Stimulated activated CD4-positive, alpha-beta T cell treated with anti-CD3 and anti-CD28 coated beads, Interleukin-4, amount 100 ng/mL, for 1 hour (primary cell): ENCODE results near the gene TBC1D10A.
A peak's percentile ranks its signal among the peaks of the same experiment; 100 is the strongest.

Source experiments
- DNase-seq: peaks from one replicate; pipeline ENCODE4 v3.0.0-alpha.2; 2020

Gene TBC1D10A

DNA sequence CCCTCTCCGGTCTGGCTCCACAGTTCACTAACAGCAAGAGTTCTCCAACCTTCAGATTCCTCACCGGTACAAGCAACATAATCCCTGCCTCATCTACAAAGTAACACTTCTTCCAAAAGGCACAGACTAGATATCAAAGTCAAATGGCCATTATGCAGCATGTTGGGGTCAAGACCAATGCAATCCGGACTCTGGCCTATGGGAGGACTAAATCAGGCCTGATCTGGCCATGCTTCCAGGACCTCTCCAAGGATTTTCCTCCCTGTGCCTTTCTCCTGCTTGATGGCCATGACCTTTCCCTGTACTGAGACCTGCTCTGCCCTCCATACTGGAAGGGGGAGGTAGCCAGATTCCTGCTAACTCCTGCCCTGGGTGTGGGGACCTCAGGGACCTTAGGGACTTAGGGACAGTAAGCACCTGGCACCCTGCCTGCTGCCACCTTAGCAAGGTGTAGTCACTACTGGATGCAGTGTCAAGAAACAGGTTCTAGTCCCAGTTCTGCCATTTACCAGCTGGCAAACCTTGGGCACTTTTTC, 6.7 kb downstream of the TBC1D10A start:
- no peak for DNase-seq

DNA sequence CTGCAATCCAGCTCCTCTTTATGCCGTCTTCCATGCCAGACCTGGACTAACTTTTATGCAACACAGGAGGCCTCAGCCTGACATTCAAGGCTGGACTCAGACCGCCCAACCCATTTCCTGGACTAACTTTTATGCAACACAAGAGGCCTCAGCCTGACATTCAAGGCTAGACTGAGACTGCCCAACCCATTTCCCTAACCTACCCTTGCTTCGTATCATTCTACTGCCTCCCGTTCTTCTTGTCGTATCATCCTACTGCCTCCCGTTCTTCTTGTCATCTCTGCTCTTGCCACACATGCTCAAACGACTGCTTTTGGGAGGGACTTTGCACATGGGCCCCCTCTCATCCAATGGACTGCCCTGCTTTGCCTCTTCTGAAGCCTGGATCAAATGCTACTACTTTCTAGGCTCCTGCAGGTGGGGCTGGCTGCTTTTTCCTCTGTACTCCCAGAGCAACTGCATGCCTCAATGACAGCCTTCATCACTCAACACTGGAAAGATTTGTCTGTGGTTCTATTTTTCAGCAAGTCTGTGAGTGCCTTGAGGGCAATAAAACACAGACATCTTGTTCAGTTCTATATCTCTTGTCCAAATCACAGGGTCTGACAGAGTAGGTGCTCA, 7.8 kb downstream of the TBC1D10A start:
- no peak for DNase-seq

DNA sequence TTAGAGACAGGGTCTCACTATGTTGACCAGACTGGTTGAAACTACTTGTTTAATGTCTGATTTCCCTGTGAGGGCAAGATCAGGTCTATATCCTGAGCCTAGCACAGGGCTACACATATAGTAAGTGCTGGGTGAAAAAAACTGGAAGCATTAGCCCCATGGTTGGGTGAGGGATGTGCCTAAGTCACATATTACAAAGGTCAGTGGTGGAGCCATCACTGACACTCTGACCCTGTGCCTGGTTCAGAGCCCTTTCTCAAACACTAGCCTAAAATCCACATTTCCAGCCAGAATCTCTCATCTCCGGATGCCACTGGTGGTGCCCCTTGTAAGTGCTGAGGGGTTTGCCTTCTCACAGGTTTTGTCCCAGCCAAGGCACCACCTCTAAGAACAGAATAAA, 9.0 kb downstream of the TBC1D10A start:
- no peak for DNase-seq

DNA sequence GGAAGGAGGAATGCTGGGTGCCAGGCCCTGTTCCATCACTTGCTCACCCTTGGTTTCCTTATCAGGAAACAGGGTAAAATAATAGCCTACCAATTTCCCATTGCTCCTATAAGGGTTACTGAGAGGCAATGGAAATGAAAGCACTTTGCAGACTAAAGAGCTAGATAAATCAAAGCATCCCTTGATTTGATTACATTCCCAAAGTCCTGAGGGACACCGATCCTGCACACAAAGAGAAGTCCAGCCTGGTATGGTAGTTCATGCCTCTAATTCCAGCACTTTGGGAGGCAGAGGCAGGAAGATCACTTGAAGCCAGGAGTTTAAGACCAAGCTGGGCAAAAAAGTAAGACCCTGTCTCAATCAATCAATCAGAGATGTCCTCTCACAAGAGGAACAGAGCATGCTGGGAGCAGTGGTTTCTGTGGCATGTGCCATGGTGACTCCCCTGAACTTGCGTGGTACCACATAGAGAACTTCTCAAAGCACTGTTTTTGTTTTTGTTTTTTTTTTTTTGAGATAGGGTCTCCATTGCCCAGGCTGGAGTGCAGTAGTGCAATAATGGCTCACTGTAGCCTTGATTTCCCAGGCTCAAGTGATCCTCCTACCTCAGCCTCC, 10.7 kb downstream of the TBC1D10A start:
- no peak for DNase-seq

DNA sequence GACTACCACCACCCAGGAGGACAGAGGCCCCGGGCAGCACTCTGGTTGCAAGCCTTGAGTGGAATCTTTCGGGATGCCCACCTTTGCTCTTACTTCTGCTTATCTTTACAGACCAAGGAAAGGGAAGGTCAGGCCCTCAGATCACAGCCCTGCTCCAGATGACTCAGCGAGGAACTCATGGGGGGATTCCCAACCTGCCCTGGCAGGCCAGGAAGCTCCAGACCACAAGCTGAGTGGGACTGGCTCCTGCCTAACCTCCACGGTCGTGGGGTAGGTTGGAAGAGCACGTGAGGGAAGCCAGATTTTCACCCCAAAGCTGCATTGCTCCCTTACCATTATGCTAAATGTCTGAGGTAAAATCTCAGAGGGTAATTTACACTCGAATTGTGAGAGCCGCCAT, 11.8 kb downstream of the TBC1D10A start:
- DNase-seq, result peak; percentile 47

DNA sequence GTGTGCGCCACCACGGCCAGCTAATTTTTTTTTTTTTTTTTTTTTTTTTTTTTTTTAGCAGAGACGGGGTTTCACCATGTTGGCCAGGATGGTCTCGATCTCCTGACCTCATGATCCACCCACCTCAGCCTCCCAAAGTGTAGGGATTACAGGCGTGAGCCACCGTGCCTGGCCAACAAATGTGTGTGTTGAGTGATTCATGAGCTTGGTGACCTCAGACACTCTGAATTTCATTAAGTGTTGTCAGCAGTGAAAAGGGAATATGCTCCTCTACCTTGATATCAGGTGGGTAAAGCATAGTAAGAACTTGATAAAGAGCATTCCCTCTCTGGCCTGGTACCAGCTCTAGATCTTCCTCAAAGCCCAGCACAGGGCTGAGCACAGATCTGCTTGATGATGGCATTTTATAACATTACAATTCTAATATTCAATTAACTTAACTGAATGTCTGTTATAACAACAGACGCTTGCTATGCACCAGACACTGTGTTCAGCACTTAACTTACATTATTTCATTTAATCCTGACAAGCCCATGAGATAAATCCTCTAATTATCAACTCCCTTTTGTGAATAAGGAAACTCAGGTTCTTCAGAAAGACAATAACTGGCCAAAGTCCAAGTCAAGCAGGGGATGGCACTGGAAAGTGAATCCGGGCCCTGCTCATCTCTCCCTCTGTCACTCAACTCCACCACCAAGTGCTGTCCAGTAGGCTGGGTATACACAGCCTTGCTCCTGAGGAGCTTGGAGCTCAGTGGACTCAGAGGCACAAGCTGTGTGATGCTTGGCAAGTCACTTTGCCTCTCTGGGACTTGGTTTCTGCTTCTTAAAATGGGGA, 13.0 kb downstream of the TBC1D10A start:
- DNase-seq, result no peak

DNA sequence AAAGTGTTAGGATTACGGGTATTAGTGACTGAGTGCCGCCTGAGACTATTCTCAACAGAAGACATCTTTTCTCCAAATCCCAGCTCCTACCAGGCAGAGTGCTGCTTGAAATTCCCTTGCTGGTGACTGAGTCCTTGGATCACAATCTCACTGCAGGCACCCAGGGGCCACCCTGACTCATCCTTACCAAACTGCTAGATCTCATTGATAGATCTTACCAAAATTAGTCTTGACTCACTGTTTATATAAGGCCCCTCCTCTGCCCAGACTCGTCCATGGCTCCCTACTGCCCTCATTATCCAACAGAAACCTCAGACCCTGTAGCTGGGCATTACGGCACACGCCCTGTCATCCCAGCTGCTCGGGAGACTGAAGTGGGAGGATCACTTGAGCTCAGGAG, 14.7 kb downstream of the TBC1D10A start:
- DNase-seq, result no peak

DNA sequence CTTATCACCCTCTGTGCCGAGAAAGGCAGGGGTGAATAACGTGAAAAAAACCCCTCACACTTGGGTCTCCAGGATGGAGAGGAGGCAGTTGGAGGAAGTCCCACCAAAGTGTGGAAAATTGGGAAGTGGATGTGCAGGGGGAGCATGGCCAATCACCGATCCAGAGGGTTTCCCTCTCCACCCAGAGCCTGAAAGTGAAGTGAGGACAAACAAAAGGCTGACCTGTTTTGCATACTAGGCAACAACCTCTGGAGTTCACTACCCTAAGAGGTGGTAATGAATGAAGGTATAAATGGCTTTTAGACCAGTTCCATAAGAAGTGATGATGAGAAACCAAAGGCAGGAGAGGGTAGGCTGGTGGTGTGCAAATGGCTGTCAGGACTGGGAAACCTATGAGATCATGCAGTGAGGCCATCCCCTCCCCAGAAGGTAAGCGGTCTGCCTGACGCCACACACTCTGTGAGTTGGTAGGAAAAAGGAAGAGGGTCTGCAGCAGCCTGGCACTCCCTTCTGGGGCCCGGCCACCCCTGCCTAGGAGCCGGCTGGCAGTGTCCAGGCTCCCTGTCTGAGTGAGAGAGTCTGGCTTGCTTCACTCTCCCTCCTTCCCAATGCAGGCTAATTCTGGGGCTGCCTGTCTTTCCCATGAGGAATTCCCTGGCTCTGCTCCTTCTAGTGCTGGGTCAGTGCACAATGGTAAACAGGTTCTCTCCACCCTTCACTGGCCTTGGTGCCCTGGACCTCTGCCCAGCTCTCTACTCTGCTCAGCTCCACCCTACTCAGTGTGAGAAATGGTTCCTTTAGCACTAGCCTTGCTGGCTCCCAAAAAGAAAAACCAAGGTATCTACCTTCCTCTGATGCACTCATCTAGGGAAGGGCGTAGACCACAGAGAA, 15.6 kb downstream of the TBC1D10A start:
- no peak for DNase-seq

DNA sequence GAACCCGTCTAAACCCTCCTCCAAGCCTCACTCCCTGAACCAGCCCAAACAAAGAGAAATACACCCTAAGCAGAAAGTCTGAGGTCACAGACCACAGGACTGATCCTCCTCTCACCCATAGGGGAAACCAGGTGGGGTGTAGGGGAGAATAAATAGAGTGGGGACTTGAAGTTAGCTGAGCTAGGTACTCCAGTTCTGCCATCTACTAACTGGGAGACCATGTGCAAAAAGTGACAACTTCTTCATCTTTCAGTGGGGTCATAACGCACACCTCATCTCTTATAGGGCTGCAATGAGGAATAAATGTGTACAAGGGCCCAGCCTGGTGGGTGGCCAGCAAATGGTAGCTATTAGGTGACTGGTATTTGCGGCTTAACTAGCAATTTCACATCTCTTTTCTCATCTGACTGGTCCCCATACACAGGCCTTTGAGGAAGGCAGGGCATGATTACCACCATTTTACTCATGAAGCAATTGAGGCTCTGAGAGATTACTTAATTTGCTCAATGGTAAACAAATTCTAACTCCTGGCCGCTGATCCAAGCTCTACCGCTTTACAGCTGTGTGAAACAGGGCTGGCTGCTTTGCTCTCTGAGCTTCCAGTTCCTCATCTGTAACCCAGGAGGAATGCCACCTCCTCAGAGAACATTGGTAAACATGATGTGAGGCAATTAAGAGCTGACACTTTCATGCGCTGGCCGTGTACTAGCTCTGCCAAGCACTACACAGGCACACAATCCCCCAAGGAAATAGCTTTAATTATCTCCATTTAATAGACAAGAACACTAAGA, 16.6 kb downstream of the TBC1D10A start:
- no peak for DNase-seq

DNA sequence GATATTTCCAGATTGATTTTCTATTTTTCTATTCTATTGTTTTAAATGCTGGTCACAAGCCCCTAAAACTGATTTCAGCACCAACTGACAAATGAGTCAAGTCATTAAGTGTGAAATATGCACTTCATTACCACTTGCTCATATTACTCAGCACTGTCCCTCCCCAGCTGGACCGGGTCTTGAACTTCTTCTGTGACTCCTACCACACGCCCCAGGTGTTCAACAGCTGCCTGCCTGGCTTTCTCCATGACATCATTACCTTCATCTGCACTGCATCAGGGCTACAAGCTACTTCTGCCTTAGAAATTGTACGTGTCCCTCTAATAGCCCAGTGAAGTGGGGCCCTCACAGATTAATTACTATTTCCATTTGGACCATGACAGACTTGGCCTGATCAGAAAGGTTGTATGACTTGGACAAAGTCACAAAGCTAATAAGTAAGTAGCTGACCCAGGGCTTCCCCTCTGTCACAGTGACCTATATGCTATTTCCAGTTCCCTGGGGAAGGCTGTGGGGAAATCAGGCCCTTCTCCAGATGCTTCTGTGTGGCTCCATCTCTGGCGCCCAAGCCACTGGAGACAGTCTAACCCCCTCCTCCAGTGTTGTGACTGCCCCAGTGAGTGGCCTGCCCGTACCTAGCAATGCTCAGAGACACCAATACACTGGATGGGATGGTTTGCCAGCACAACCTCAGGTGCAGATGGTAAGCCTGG, 18.1 kb downstream of the TBC1D10A start:
- DNase-seq, result peak; percentile 18

DNA sequence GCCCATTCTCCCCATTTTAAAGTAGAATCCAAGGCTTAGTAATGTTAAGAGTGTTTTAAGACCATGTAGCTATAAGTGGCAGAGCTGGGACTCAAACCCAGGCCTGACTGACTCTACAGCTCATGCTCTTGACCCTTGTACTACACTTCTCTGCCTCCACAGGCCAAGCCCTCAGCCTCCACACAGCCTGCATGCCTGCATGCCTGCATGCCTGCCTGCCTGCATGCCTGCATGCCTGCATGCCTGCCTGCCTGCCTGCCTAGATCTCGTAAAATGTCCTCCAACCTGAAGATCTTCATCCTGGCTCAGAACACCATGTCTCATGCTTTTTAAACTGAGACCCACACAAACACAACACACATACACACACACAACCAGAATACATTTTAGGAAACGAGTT, 18.6 kb downstream of the TBC1D10A start:
- DNase-seq, result no peak

DNA sequence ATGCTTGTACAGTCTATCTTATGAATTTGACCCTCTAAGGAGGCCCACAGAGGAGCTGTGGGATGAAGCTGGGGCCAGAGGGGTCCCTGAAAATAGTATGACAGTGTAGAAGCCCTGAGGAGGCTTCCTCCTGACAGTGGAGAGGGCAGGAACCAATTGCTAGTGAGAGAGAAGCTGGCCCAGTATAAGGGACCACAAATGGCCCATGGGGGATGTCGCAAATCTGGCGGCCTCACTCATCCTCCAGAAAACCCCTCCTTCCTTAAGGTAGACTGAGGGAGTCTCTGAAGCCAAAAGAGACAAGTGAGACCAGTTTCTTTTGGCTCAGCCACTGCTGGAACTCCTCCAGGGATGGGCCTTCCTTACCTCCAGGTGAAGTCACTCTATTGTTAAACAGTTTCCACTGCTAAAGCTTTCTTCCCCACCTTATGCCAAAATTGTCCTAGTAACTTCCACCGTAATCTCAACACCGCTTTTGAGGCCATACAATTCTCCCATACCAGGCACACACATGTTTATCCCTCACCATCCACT, 19.6 kb downstream of the TBC1D10A start:
- no peak for DNase-seq

DNA sequence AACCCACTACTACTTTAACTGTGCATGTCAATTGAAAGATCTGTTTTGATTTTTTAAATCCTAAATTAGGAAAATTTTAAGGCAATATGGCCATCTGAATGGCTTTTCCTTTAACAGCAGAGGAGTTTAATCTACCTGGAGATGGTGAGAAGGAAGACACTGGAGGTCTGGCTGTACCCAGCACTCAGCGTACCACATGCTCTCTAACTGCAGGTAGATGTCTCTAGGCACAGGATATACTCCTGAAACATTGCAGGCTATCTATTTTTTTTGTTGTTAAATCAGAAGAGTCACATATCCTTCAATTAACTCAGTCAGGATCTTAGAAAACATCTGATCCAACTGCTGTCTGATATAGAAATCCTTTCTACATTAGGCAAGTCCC, 20.1 kb downstream of the TBC1D10A start:
- no peak for DNase-seq

DNA sequence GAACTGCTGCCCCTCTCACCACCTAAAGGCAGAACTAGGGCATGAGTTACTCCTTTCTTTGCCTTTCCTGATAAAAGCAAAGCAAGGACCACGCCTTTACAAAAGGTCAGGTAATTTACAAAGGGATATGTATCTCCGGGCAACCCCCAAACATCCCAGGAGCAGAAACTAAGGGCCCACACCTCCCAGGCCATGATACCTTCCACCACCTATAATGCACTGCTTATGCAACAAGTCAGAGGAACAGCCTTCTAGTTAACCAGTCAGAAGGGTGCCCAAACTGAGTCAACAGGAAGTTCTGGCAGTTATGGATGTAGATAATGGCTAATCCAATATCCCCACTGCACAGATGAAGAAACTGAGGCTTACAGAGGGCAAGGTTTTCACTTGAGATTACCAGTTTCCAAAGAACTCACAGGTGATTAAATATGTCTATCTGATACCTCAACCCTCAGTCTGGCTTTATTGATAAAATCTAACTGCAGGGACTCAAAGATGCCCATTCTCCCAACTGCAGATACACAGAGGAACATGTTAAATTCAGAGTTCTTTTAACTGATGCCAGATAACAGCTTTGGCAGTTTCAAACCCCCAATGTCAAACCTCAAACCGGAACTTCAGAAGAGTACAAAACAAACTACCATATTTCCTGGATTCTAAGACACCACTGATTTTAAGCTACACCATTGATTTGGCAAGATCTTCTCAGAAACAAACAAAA, 20.7 kb downstream of the TBC1D10A start:
- DNase-seq, result no peak

DNA sequence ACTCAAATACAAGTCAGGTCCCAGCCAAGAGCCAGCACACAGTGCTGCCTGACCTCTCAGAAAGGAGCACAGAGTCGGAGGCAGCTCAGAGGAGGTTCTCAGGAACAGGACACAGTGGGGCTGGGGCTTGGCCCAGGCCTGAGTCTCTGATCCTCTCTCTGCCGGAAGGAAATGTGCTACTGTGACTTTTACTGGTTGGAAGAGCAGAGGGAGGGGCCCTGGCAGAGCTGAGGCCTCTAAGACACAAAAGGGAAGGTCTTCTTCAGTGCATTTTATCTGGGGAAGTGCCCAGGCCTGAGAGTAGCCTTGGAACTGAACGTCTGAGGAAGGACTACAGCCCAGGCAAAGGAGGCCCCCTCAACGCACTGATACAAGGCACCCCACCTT, 21.2 kb downstream of the TBC1D10A start:
- peak; percentile 24 for DNase-seq

DNA sequence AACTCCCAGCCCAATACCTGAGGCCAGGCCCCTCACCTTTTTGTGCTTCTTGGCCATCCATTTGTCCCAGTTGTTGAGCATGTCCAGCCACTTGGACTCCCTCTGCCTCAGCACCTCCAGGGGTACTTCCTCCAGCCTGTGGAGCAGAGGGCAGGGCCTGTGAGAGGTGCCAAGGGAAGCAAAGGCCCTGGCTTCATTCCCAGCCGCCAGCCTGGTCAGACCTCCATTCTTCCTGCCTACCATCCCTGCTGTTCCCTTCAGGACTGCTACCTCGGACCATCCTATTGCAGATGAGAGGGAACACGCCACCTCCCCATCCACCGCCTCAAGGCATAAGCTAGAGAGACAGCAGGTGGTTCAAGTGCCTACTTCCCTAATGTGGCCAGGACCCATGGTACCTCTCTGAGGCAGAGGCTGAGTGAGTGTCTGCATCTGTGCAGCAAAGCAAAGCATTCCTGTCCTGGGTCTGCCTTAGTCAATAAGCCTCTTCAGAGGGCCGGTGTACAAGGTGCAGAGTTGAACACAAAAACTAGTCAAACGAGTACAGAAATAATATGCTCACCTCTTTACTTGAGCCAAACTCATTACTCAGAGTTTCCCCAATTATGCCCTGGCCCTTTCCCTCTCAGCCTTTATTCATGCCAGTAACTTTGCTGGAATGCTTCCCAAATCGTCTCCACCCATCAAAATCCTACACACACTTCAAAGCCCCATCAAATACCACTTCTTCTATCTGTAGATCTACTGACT, 22.1 kb downstream of the TBC1D10A start:
- DNase-seq, result no peak

DNA sequence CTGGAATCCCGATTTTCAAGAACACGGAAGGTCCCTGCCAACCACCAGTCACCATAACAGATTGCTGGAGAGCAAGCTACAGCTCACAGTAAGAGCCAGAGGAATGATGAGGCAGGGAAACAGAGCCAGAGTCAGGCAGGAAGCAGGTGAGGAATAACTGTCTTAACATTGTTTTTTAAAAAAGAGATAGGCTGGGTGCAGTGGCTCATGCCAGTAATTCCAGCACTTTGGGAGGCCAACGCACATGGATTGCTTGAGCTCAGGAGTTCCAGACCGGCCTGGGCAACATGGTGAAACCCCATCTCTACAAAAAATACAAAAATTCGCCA, 24.0 kb downstream of the TBC1D10A start:
- no peak for DNase-seq

DNA sequence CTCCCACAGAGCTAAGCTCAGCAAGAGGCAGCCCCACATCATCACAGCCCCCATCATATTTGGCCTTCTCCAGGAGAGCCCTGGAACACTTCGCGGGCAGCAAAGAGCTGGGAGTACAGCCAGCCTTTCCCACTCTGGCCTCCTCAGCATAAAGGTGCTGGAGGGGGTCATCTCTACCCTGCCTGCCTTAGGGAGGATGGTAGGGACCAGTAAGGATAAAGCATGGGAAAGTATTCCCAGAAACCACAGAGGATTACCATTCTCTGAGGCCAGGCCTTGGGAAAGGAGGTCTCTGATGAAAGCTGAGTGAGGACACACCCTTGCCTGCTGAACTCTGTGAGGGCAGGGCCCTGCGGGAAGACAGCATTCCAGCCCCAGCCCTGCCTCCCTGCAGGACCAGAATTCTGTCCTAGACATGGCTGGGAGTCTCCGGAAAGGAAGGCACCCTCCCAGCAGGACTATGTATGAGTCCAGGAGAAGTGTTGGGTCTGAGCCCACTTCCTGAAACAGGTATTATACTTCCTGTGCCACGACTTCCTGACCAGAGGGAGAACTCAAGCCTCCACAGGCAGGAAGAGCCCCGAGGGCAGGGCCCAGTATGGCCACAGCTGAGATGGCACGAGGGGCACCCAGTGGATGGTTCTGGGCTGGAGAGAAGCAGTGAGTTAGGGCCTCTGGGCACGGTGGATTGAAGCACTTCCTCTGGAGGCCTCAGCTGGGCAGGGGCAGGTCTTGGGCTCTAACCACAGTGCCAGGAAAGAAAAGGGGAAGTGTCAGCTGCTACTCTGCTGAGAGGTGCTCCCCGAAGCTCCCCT, 24.5 kb downstream of the TBC1D10A start:
- DNase-seq, result no peak

DNA sequence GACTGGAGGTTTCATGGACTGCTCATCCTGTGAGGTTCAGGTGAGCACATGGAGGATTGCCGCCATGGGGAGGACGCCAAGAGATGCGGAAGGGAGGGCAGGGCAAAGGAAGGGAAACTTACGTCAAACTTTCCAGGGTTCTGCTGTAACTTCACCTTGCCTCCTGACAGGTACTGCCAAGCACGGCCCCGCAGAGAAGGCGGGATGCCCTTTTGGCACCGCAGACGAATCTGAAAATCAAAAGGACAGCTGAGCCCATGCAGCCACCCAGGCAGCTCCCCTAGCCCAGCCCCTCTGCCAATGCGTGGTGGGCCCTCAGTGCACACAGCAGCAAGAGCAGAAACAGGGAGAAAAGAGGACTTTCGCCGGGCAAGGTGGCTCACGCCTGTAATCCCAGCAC, 27.4 kb downstream of the TBC1D10A start:
- no peak for DNase-seq
